Adrenal gland (tissue), 12 donors: ENCODE data around the gene MAPK13. TPM values are rescaled to one million over a fixed set of nuclear protein-coding genes. Genes with fewer than 3 reads are reported as not detected.
A peak's percentile ranks its signal among the peaks of the same experiment; 100 is the strongest.
"Not testable (repeated sequence)": the region's sequence is repeated elsewhere in the genome, so short reads cannot be mapped to it uniquely, and the experiment has no call there.

Experiments used
- DNase-seq, 7 donors: peaks; one replicate each; pipeline ENCODE4 v3.0.0-alpha.2; 2019 to 2020
- H3K27ac ChIP-seq, 5 donors: fragments of 200-600 bp; sonication (generic) in 4 of 5; 1 replicate in 3 of 5; 2 replicates in 2 of 5; pipeline versions ENCODE4 v1.5.1 to v1.8.0; 2016 to 2020; ENCODE audit warnings: mild to moderate bottlenecking in 1 of 5
- H3K27me3 ChIP-seq: fragments of 200-600 bp; 2 replicates; pipeline ENCODE4 v1.8.0; 2021
- H3K36me3 ChIP-seq, 2 donors: fragments of 200-600 bp; replicated peaks in 1 of 2; 1 replicate in 1 of 2; 2 replicates in 1 of 2; pipeline versions ENCODE4 v1.5.1 to v1.8.0; 2018 to 2022
- H3K4me1 ChIP-seq, 2 donors: fragments of 200-600 bp; replicated peaks in 1 of 2; 1 replicate in 1 of 2; 2 replicates in 1 of 2; pipeline versions ENCODE4 v1.5.1 to v1.8.0; 2018 to 2021
- H3K4me3 ChIP-seq, 4 donors: fragments of 200-600 bp; sonication (generic) in 3 of 4; one replicate each; pipeline ENCODE4 v1.5.1; 2016 to 2018
- H3K9me3 ChIP-seq, 3 donors: fragments of 200-600 bp; sonication (generic) in 1 of 3; replicated peaks in 1 of 3; 1 replicate in 2 of 3; 2 replicates in 1 of 3; pipeline versions ENCODE4 v1.5.1 to v1.8.0; 2016 to 2021
- CTCF ChIP-seq, 6 experiments: fragments of 450-650 bp in 4 of 6; fragments of 200-600 bp in 2 of 6; sonication (generic) in 1 of 6; IDR thresholded peaks; 1 replicate in 5 of 6; 2 replicates in 1 of 6; pipeline versions ENCODE4 v1.5.1 to v1.8.0; 2016 to 2021; ENCODE audit warnings: antibody characterized with exemption in 6 of 6, mild to moderate bottlenecking in 2 of 6, moderate library complexity in 1 of 6
- POLR2A ChIP-seq, 2 donors: fragments of 450-650 bp; IDR thresholded peaks; one replicate each; pipeline ENCODE4 v1.6.1; 2017; ENCODE audit warnings: antibody characterized with exemption in 2 of 2, mild to moderate bottlenecking in 2 of 2, moderate library complexity in 1 of 2
- WGBS, 4 donors: extraction: QIAGEN DNeasy Blood & Tissue Kit in 2 of 4; methylation state at CpG; one replicate each; pipeline versions ENCODE4 v1.1.5 to v1.1.7; 2013 to 2017; 5-methylcytosine and 5-hydroxymethylcytosine counted together
- intact Hi-C, 2 donors: fragments of 100-400 bp; cut with DNase I; formaldehyde crosslinking; loops; one replicate each; pipeline versions ENCODE4 v1.14.1 to v1.15.0; 2022 to 2023
- polyA plus RNA-seq, 3 donors: library from polyadenylated mRNA; stranded (reverse); fragments of 200-250 nt in 2 of 3; fragments of 350-450 nt in 1 of 3; fragmentation: Illumina TruSeq in 1 of 3; extraction: RNeasy Lipid Tissue Mini Kit (QIAGEN cat#74804) in 1 of 3; gene quantifications; one replicate each; pipeline ENCODE4 v1.2.3, GENCODE V29; 2013 to 2014
- total RNA-seq, 9 donors: library from RNA; depleted of rRNA in 4 of 9; stranded (reverse); fragments of >200 nt in 4 of 9; fragments of 120-200 nt in 1 of 9; fragmentation: NEBNext Ultra II Directional in 1 of 9; extraction: Animal tissue kit (Norgen Biotek cat#: 25700) in 1 of 9; gene quantifications; one replicate each; pipeline versions ENCODE4 v1.1.0 to v1.2.4, GENCODE V29; 2013 to 2023
- donor health status: healthy with polysubstance abuse.
- donor health status: Bipolar disorder and iron deficiency.
- donor health status: DM: yes; HTN: yes; CAD: no.
- donor health status: DM: no; HTN: no; CAD: no.
- donor health status: DM: no; HTN: no; CAD: no.
- donor health status: DM: yes; HTN: yes; CAD: no.

MAPK13 gene
- total and polyA plus RNA-seq, 12 donors = 30.0 to 148 (median 83.4) TPM

DNA sequence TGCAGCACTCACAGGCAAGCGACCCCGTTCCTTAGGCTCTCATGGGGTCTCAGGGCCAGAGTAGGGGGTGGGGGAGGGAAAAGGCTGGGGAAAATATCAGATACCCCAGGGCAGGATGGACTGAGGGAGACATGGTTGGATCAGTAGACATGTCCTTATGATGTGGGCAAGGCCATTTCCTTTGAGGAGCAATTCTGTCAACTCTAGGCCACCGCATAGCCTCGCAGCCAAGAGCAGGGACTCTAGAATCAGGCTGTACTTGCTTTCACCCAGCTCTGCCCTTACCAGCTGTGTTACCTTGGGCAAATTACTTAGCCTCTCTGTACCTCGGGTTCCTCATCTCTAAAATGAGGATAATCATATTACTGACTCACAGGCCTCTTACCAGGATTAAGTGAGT, 2.2 kb upstream of the MAPK13 start:
- intact Hi-C loops = loop anchor here in 1 of 2 donors (10.0 kb wide), 1 partner anchor 167 kb away; no protein-coding TSS in a partner anchor
- Histone ChIP-seq H3K4me3 (peak overlapping the region in 1 of 4 donors; percentile 7), H3K27ac (peak overlapping the region; percentile 55 to 87 (median 74)), H3K27me3 (no peaks in the 10 kb centered on the region), H3K9me3 (no peaks in the 10 kb centered on the region), H3K4me1 (peaks cover 51 to 70% of the 10 kb centered on the region in 2 donors), H3K36me3 (no peaks in the 10 kb centered on the region)
- DNase-seq = peak in 1 of 7 donors; percentile 53
- 74 to 90% (median 88%) methylated on average over 5 of the region's 5 CpGs for WGBS, 4 donors
- TF ChIP-seq CTCF (IDR thresholded peaks at IDR 0.05) (no peak), POLR2A (IDR thresholded peaks at IDR 0.05) (no peak)

- Histone ChIP-seq H3K36me3 (no peaks in the 10 kb centered on the region), H3K4me1 (peaks cover 57 to 70% of the 10 kb centered on the region in 2 donors), H3K27ac (peak overlapping the region in 2 of 5 donors; percentile 20 to 87), H3K9me3 (no peaks in the 10 kb centered on the region), H3K27me3 (no peaks in the 10 kb centered on the region), H3K4me3 (no peak overlapping the region)
- intact Hi-C loops = loop anchor here in 1 of 2 donors (10.0 kb wide), 1 partner anchor 166 kb away; no protein-coding TSS in a partner anchor
- WGBS, 4 donors = 89 to 100% (median 98%) methylated on average over 3 of the region's 3 CpGs
- peak in 1 of 7 donors; percentile 52 for DNase-seq
- TF ChIP-seq CTCF (IDR thresholded peaks at IDR 0.05) = no peak
- no peak for TF ChIP-seq POLR2A (IDR thresholded peaks at IDR 0.05)
Observed at GRCh38 chr6:36128793-36129192, 1.5 kb upstream of the MAPK13 start.

- 90 to 95% (median 92%) methylated on average over 16 of the region's 16 CpGs for WGBS, 4 donors
- DNase-seq = peak in 1 of 7 donors; percentile 52
- peaks cover 57 to 76% of the 10 kb centered on the region in 2 donors for H3K4me1 ChIP-seq
- not testable (repeated sequence) for H3K4me3 ChIP-seq, H3K9me3 ChIP-seq, H3K36me3 ChIP-seq, H3K27me3 ChIP-seq
- intact Hi-C loops = loop anchor here in 1 of 2 donors (10.0 kb wide), 1 partner anchor 165 kb away; no protein-coding TSS in a partner anchor
- H3K27ac ChIP-seq = peak overlapping the region in 3 of 5 donors; percentile 20 to 94 (median 92)
Observed at GRCh38 chr6:36129334-36129733, 979 bp upstream of the MAPK13 start.

GRCh38 chr6:36130667-36131510, 576 bp downstream of the MAPK13 start:
- peak overlapping the region; percentile 74 to 97 (median 93) for H3K27ac ChIP-seq
- peaks cover 56 to 84% of the 10 kb centered on the region in 2 donors for H3K4me1 ChIP-seq
- DNase-seq = peak; percentile 67 to 79 (median 74)
- H3K4me3 ChIP-seq = peak overlapping the region in 2 of 4 donors; percentile 20 to 55
- intact Hi-C loops = loop anchor here (5.0 to 10.0 kb wide), 3 partner anchors 64 to 234 kb away; partner anchors contain the start of gene BRPF3 (in 2 of the 2)
- no peaks in the 10 kb centered on the region for H3K9me3 ChIP-seq
- WGBS, 4 donors = 6 to 19% (median 9%) methylated on average over 16 to 52 of the region's 52 CpGs
- no peaks in the 10 kb centered on the region for H3K27me3 ChIP-seq
- TF ChIP-seq POLR2A (IDR thresholded peaks at IDR 0.05) = peak; percentile 11 to 23
- peak in 3 of 6 experiments; percentile 12 to 23 (median 17) for TF ChIP-seq CTCF (IDR thresholded peaks at IDR 0.05)
- H3K36me3 ChIP-seq = peaks cover 0 to 12% of the 10 kb centered on the region in 2 donors
